Neural cell (in vitro differentiated cells): ENCODE results near the gene GUCA2A. TPM values are rescaled to one million over a fixed set of nuclear protein-coding genes. Genes with fewer than 3 reads are reported as not detected.

Experiments used
- H2AFZ ChIP-seq: fragments of 200-600, 300-800 bp; sonication (generic), shearing (Covaris generic); 2 replicates; pipeline ENCODE4 v1.6.0; 2014; ENCODE audit warnings: low read depth, mild to moderate bottlenecking, antibody characterized with exemption, low read length, moderate library complexity
- H3F3A ChIP-seq: fragments of 200-600 bp; shearing (Covaris generic); 2 replicates; pipeline ENCODE4 v1.6.1; 2016; ENCODE audit warnings: mild to moderate bottlenecking, moderate library complexity, mixed read lengths, antibody characterized with exemption, low read length; ENCODE audit not compliant: insufficient read depth, poor library complexity, severe bottlenecking
- H3K27ac ChIP-seq: fragments of 200-600, 300-800 bp; sonication (generic), shearing (Covaris generic); 2 replicates; pipeline ENCODE4 v1.5.1; 2014; ENCODE audit warnings: mild to moderate bottlenecking, low read length, moderate library complexity
- H3K27me3 ChIP-seq: fragments of 300-800, 200-600 bp; sonication (generic), shearing (Covaris generic); 2 replicates; pipeline ENCODE4 v1.6.0; 2014; ENCODE audit warnings: mild to moderate bottlenecking, low read depth, low read length, moderate library complexity; ENCODE audit not compliant: insufficient read depth
- H3K36me3 ChIP-seq: fragments of 300-800, 200-600 bp; sonication (generic), shearing (Covaris generic); 2 replicates; pipeline ENCODE4 v1.5.1; 2014; ENCODE audit warnings: mild to moderate bottlenecking, antibody characterized with exemption, low read length, moderate library complexity; ENCODE audit not compliant: insufficient read depth
- H3K4me2 ChIP-seq: fragments of 300-800, 200-600 bp; sonication (generic), shearing (Covaris generic); 2 replicates; pipeline ENCODE4 v1.6.0; 2014; ENCODE audit warnings: mild to moderate bottlenecking, low read length
- H3K4me3 ChIP-seq: fragments of 300-800, 200-600 bp; sonication (generic), shearing (Covaris generic); 2 replicates; pipeline ENCODE4 v1.5.1; 2014; ENCODE audit warnings: mild to moderate bottlenecking, low read length, moderate library complexity
- H3K79me2 ChIP-seq: fragments of 200-600 bp; shearing (Covaris generic); replicated peaks from 2 replicates; pipeline ENCODE4 v1.6.0; 2014; ENCODE audit warnings: mild to moderate bottlenecking, low read length, moderate library complexity; ENCODE audit not compliant: insufficient read depth
- H3K9ac ChIP-seq: fragments of 300-800, 200-600 bp; sonication (generic), shearing (Covaris generic); 2 replicates; pipeline ENCODE4 v1.6.1; 2016; ENCODE audit warnings: mild to moderate bottlenecking, low read length, mixed read lengths
- H3K9me2 ChIP-seq: fragments of 200-600 bp; shearing (Covaris generic); 2 replicates; pipeline ENCODE4 v1.6.1; 2016; ENCODE audit warnings: mild to moderate bottlenecking, low read length, mixed read lengths; ENCODE audit not compliant: insufficient read depth
- H3K9me3 ChIP-seq: fragments of 200-600, 300-800 bp; sonication (generic), shearing (Covaris generic); 2 replicates; pipeline ENCODE4 v1.6.1; 2016; ENCODE audit warnings: mild to moderate bottlenecking, mixed run types, low read length, moderate library complexity, mixed read lengths
- H4K20me1 ChIP-seq: fragments of 200-600 bp; shearing (Covaris generic); 2 replicates; pipeline ENCODE4 v1.6.1; 2016; ENCODE audit warnings: mild to moderate bottlenecking, mixed run types; ENCODE audit not compliant: insufficient read depth
- CTCF ChIP-seq: fragments of 450-650 bp; IDR thresholded peaks from 2 replicates; pipeline ENCODE4 v1.5.1; 2014; ENCODE audit warnings: antibody characterized with exemption, mild to moderate bottlenecking, moderate library complexity; ENCODE audit not compliant: poor library complexity, severe bottlenecking
- EP300 ChIP-seq: fragments of 450-650 bp; conservative IDR thresholded peaks from 2 replicates; pipeline ENCODE4 v1.6.1; 2014; ENCODE audit warnings: antibody characterized with exemption, mild to moderate bottlenecking, moderate library complexity; ENCODE audit not compliant: poor library complexity, severe bottlenecking
- EZH2 ChIP-seq: fragments of 200-600, 300-800 bp; shearing (Covaris generic), sonication (generic); IDR thresholded peaks from 2 replicates; pipeline ENCODE4 v1.6.1; 2014; ENCODE audit warnings: antibody characterized with exemption, low read length, borderline replicate concordance, mild to moderate bottlenecking; ENCODE audit not compliant: insufficient read depth, poor library complexity, severe bottlenecking
- MXI1 ChIP-seq: fragments of 450-650 bp; conservative IDR thresholded peaks from 2 replicates; pipeline ENCODE4 v1.6.1; 2014; ENCODE audit warnings: antibody characterized with exemption, mild to moderate bottlenecking; ENCODE audit not compliant: poor library complexity, severe bottlenecking
- POLR2AphosphoS5 ChIP-seq: IDR thresholded peaks from 2 replicates; pipeline ENCODE4 v1.6.1; 2012
- RAD21 ChIP-seq: fragments of 450-650 bp; conservative IDR thresholded peaks from 2 replicates; pipeline ENCODE4 v1.6.1; 2014; ENCODE audit warnings: antibody characterized with exemption, mild to moderate bottlenecking, moderate library complexity
- SMC3 ChIP-seq: fragments of 450-650 bp; conservative IDR thresholded peaks from 2 replicates; pipeline ENCODE4 v1.6.1; 2014; ENCODE audit warnings: antibody characterized with exemption, mild to moderate bottlenecking, moderate library complexity; ENCODE audit not compliant: poor library complexity
- TAF1 ChIP-seq: IDR thresholded peaks from 2 replicates; pipeline ENCODE4 v1.6.1; 2012; ENCODE audit warnings: low read depth
- polyA plus RNA-seq: library from polyadenylated mRNA; depleted of rRNA; stranded (reverse); fragments of >200 nt; gene quantifications from 2 replicates; pipeline ENCODE4 v1.2.3, GENCODE V29; 2014
- TF ChIP-seq, protein P1 (sequence below): IDR thresholded peaks from 2 replicates; pipeline ENCODE4 v1.6.1; 2012; ENCODE audit warnings: borderline replicate concordance

GUCA2A gene
- polyA plus RNA-seq, 1 donor from 2014 or later: not detected

GRCh38 chr1:42133390-42133789 lies 31.2 kb downstream of the GUCA2A start:
- Histone ChIP-seq H3K27me3 (no peaks in the 10 kb centered on the region), H3F3A (no peaks in the 10 kb centered on the region), H3K9me2 (no peaks in the 10 kb centered on the region), H3K36me3 (no peaks in the 10 kb centered on the region), H2AFZ (no peak overlapping the region), H3K4me3 (no peak overlapping the region), H3K9me3 (no peaks in the 10 kb centered on the region), H4K20me1 (no peaks in the 10 kb centered on the region), H3K27ac (no peak overlapping the region), H3K79me2 (no peaks in the 10 kb centered on the region), H3K4me2 (no peak overlapping the region), H3K9ac (no peak overlapping the region)
- TF ChIP-seq POLR2AphosphoS5 (no peak), CTCF (no peak), EP300 (no peak), RAD21 (no peak), EZH2 (no peak), MXI1 (no peak), SMC3 (no peak), TAF1 (no peak)
- TF ChIP-seq, protein P1, sequence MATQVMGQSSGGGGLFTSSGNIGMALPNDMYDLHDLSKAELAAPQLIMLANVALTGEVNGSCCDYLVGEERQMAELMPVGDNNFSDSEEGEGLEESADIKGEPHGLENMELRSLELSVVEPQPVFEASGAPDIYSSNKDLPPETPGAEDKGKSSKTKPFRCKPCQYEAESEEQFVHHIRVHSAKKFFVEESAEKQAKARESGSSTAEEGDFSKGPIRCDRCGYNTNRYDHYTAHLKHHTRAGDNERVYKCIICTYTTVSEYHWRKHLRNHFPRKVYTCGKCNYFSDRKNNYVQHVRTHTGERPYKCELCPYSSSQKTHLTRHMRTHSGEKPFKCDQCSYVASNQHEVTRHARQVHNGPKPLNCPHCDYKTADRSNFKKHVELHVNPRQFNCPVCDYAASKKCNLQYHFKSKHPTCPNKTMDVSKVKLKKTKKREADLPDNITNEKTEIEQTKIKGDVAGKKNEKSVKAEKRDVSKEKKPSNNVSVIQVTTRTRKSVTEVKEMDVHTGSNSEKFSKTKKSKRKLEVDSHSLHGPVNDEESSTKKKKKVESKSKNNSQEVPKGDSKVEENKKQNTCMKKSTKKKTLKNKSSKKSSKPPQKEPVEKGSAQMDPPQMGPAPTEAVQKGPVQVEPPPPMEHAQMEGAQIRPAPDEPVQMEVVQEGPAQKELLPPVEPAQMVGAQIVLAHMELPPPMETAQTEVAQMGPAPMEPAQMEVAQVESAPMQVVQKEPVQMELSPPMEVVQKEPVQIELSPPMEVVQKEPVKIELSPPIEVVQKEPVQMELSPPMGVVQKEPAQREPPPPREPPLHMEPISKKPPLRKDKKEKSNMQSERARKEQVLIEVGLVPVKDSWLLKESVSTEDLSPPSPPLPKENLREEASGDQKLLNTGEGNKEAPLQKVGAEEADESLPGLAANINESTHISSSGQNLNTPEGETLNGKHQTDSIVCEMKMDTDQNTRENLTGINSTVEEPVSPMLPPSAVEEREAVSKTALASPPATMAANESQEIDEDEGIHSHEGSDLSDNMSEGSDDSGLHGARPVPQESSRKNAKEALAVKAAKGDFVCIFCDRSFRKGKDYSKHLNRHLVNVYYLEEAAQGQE: no peak

- no peak overlapping the region for H3K9ac ChIP-seq
- no peak overlapping the region for H3K27ac ChIP-seq
- no peaks in the 10 kb centered on the region for H3K9me2 ChIP-seq
- TF ChIP-seq POLR2AphosphoS5: no peak
- no peak for TF ChIP-seq RAD21
- no peak overlapping the region for H3K4me2 ChIP-seq
- H3K79me2 ChIP-seq: no peaks in the 10 kb centered on the region
- no peak overlapping the region for H2AFZ ChIP-seq
- H3F3A ChIP-seq: no peaks in the 10 kb centered on the region
- no peak overlapping the region for H3K4me3 ChIP-seq
- H3K27me3 ChIP-seq: no peaks in the 10 kb centered on the region
- H3K36me3 ChIP-seq: no peaks in the 10 kb centered on the region
- no peaks in the 10 kb centered on the region for H4K20me1 ChIP-seq
- H3K9me3 ChIP-seq: no peaks in the 10 kb centered on the region
Observed at GRCh38 chr1:42130061-42130660, 34.4 kb downstream of the GUCA2A start.

DNA sequence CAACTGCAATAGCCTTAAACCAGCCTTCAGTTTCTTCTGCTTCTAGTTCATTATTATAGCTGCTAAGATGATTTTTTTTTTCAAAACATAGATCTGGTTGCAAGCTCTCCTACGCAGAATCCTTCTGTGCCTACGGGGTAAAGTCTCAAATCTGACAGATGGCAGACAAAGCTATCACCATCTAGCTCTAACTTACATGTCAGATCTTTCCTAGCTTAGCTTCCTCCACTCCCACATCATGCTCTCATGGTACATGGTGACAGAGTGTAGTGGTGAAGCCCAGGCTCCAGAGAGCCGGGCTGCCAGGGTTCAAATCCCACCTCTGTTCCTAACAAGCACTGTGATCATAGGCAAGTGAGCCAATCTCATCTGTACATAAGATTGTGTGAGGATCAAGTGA lies 35.6 kb downstream of the GUCA2A start:
- no peaks in the 10 kb centered on the region for H3K27me3 ChIP-seq
- no peak overlapping the region for H3K4me2 ChIP-seq
- H3K79me2 ChIP-seq: no peaks in the 10 kb centered on the region
- no peaks in the 10 kb centered on the region for H3K9me2 ChIP-seq
- no peak overlapping the region for H2AFZ ChIP-seq
- H3K27ac ChIP-seq: no peak overlapping the region
- no peak overlapping the region for H3K4me3 ChIP-seq
- no peaks in the 10 kb centered on the region for H3F3A ChIP-seq
- H3K36me3 ChIP-seq: no peaks in the 10 kb centered on the region
- H3K9ac ChIP-seq: no peak overlapping the region
- no peaks in the 10 kb centered on the region for H3K9me3 ChIP-seq
- no peaks in the 10 kb centered on the region for H4K20me1 ChIP-seq
- TF ChIP-seq RAD21 (no peak), EP300 (no peak), POLR2AphosphoS5 (no peak), CTCF (no peak), SMC3 (no peak), TAF1 (no peak), EZH2 (no peak), MXI1 (no peak)
- TF ChIP-seq, protein P1: no peak
